ENCODE data around the gene POLR3E. TPM values are rescaled to one million over a fixed set of nuclear protein-coding genes. Genes with fewer than 3 reads are reported as not detected.

The POLR3E gene
- total RNA-seq, 1 experiment from 2014 or later, result 73.5 TPM

- TF ChIP-seq FOXP1 (CRISPR knock-in tag; IDR thresholded peaks at IDR 0.05; ENCODE audit: borderline replicate concordance), result no peak
- no peak for TF ChIP-seq ZNF512 (CRISPR knock-in tag; IDR thresholded peaks at IDR 0.05; ENCODE audit: borderline replicate concordance)
- no peak for TF ChIP-seq AFF4 (CRISPR knock-in tag; IDR thresholded peaks at IDR 0.05; ENCODE audit: borderline replicate concordance)
- TF ChIP-seq ZBTB43 (CRISPR knock-in tag; IDR thresholded peaks at IDR 0.05), result no peak
- TF ChIP-seq FOXJ3 (CRISPR knock-in tag; IDR thresholded peaks at IDR 0.05; ENCODE audit: borderline replicate concordance), result no peak
- no peak for TF ChIP-seq ZNF219 (CRISPR knock-in tag; IDR thresholded peaks at IDR 0.05; ENCODE audit: borderline replicate concordance)
- no peak for TF ChIP-seq ZNF423 (CRISPR knock-in tag; IDR thresholded peaks at IDR 0.05)
- TF ChIP-seq TEAD4 (CRISPR knock-in tag; IDR thresholded peaks at IDR 0.05), result no peak
Observed at GRCh38 chr16:22330326-22330725, 33.1 kb downstream of the POLR3E start (continued).

GRCh38 chr16:22333457-22333994 lies 36.3 kb downstream of the POLR3E start:
- no peak overlapping the region for H3K4me3 Mint-ChIP-seq
- no peak overlapping the region; the same call in 1 of the 2 replicates for H3K27ac Mint-ChIP-seq
- H3K4me1 Mint-ChIP-seq, result no peaks in the 10 kb centered on the region
- H3K9me3 Mint-ChIP-seq, result peaks cover 26% of the 10 kb centered on the region
- TF ChIP-seq KAT7 (CRISPR knock-in tag; IDR thresholded peaks at IDR 0.05; ENCODE audit: borderline replicate concordance) (no peak), NR3C1 (CRISPR knock-in tag; conservative IDR thresholded peaks at IDR 0.05; ENCODE audit: low read depth) (no peak), NFATC4 (CRISPR knock-in tag; IDR thresholded peaks at IDR 0.05) (no peak), ZNF532 (CRISPR knock-in tag; IDR thresholded peaks at IDR 0.05; ENCODE audit: borderline replicate concordance) (no peak), IRF1 (CRISPR knock-in tag; IDR thresholded peaks at IDR 0.05) (no peak), E2F4 (CRISPR knock-in tag; IDR thresholded peaks at IDR 0.05; ENCODE audit: borderline replicate concordance, low read depth) (no peak), ZBTB21 (CRISPR knock-in tag; IDR thresholded peaks at IDR 0.05; ENCODE audit: borderline replicate concordance) (no peak), NFYB (CRISPR knock-in tag; conservative IDR thresholded peaks at IDR 0.05; ENCODE audit: low read depth) (no peak), NFE2L1 (CRISPR knock-in tag; IDR thresholded peaks at IDR 0.05) (no peak), JUN (CRISPR knock-in tag; IDR thresholded peaks at IDR 0.05) (no peak), E2F5 (CRISPR knock-in tag; IDR thresholded peaks at IDR 0.05) (no peak), GRHL2 (CRISPR knock-in tag; IDR thresholded peaks at IDR 0.05; ENCODE audit: insufficient replicate concordance, severe bottlenecking) (no peak), JAZF1 (CRISPR knock-in tag; IDR thresholded peaks at IDR 0.05) (no peak)
- no peak for DNase-seq (ENCODE audit: low spot score)
- ChIA-PET POLR2A (no interaction called here), CTCF (interaction anchor here (0.7 to 1.0 kb wide), 2 partner anchors 12 to 1047 kb away, joined by 3 read pairs; no protein-coding TSS in a partner anchor)
- H3K27me3 Mint-ChIP-seq (ENCODE audit: low read depth), result peaks cover 4% of the 10 kb centered on the region
- ATAC-seq, result no peak
- H3K36me3 Mint-ChIP-seq, result peaks cover 75% of the 10 kb centered on the region

Data from WTC11 (cell line).